Left lung (tissue), 10 donors: ENCODE measurements around the gene RAD1. TPM values are rescaled to one million over a fixed set of nuclear protein-coding genes. Genes with fewer than 3 reads are reported as not detected.
"Not testable (repeated sequence)": the region's sequence is repeated elsewhere in the genome, so short reads cannot be mapped to it uniquely, and the experiment has no call there.

Experiments used
- ATAC-seq: fragments of 200-7000 bp; cut with Tn5 transposase; one replicate; pipeline ENCODE4 v1.9.1; 2020; ENCODE audit warnings: moderate library complexity
- DNase-seq, 4 donors: peaks; one replicate each; pipeline ENCODE4 v3.0.0-alpha.2; 2013 to 2020
- H3K27ac ChIP-seq, 2 donors: fragments of 200-600 bp; sonication (generic) in 1 of 2; one replicate each; pipeline versions ENCODE4 v1.5.0 to v1.8.0; 2020 to 2021
- H3K27me3 ChIP-seq, 2 donors: fragments of 200-600 bp; sonication (generic) in 1 of 2; one replicate each; pipeline versions ENCODE4 v1.5.0 to v1.8.0; 2020 to 2021
- H3K36me3 ChIP-seq, 2 donors: fragments of 200-600 bp; sonication (generic) in 1 of 2; one replicate each; pipeline versions ENCODE4 v1.5.0 to v1.8.0; 2020 to 2021
- H3K4me1 ChIP-seq, 2 donors: fragments of 200-600 bp; one replicate each; pipeline ENCODE4 v1.8.0; 2021
- H3K4me3 ChIP-seq, 2 donors: fragments of 200-600 bp; sonication (generic) in 1 of 2; one replicate each; pipeline versions ENCODE4 v1.5.0 to v1.8.0; 2020 to 2021; ENCODE audit warnings: mild to moderate bottlenecking in 1 of 2
- H3K9me3 ChIP-seq, 2 donors: fragments of 200-600 bp; sonication (generic) in 1 of 2; one replicate each; pipeline versions ENCODE4 v1.5.0 to v1.8.0; 2020 to 2021
- CTCF ChIP-seq, 2 donors: fragments of 200-600 bp; sonication (generic) in 1 of 2; IDR thresholded peaks; one replicate each; pipeline versions ENCODE4 v1.5.0 to v1.8.0; 2021; ENCODE audit warnings: antibody characterized with exemption in 2 of 2
- intact Hi-C, 2 donors: fragments of 100-400 bp; cut with DNase I; formaldehyde crosslinking; loops; one replicate each; pipeline versions ENCODE4 v1.11.2 to v1.14.2; 2022
- polyA plus RNA-seq, 6 donors: library from polyadenylated mRNA; unstranded; fragments of 120-200 nt; gene quantifications; one replicate each; pipeline ENCODE4 v1.2.1, GENCODE V29; 2013; ENCODE audit not compliant: insufficient read length in 6 of 6
- total RNA-seq, 2 donors: library from RNA; stranded (reverse); fragmentation: NEBNext Ultra II Directional; extraction: Animal tissue kit (Norgen Biotek cat#: 25700); gene quantifications; one replicate each; pipeline ENCODE4 v1.2.1, GENCODE V29; 2021
- donor health status: DM: no; HTN: yes; CAD: no.
- donor health status: DM: no; HTN: no; CAD: no.

The RAD1 gene
- total and polyA plus RNA-seq, 8 donors = 22.6 to 39.9 (median 37.9) TPM

GRCh38 chr5:34927785-34928184 is 12.5 kb upstream of the RAD1 start:
- H3K27me3 ChIP-seq = no peaks in the 10 kb centered on the region
- ATAC-seq (no peak), DNase-seq (no peak)
- no peak overlapping the region for H3K4me3 ChIP-seq
- intact Hi-C loops = no loop called here
- peaks cover 0 to 44% of the 10 kb centered on the region in 2 donors for H3K36me3 ChIP-seq
- H3K27ac ChIP-seq = peak overlapping the region in 1 of 2 donors; percentile 37
- H3K4me1 ChIP-seq = peaks cover 17 to 52% of the 10 kb centered on the region in 2 donors
- H3K9me3 ChIP-seq = no peaks in the 10 kb centered on the region
- TF ChIP-seq CTCF (IDR thresholded peaks at IDR 0.05) = no peak

GRCh38 chr5:34926318-34926888 is 11.1 kb upstream of the RAD1 start:
- DNase-seq = no peak
- H3K36me3 ChIP-seq = peaks cover 0 to 57% of the 10 kb centered on the region in 2 donors
- TF ChIP-seq CTCF (IDR thresholded peaks at IDR 0.05) = no peak
- H3K4me1 ChIP-seq = peaks cover 14 to 39% of the 10 kb centered on the region in 2 donors
- H3K9me3 ChIP-seq = no peaks in the 10 kb centered on the region
- intact Hi-C loops = no loop called here
- H3K27ac ChIP-seq = peak overlapping the region in 1 of 2 donors; percentile 15
- H3K4me3 ChIP-seq = no peak overlapping the region
- no peak for ATAC-seq
- no peaks in the 10 kb centered on the region for H3K27me3 ChIP-seq

GRCh38 chr5:34924462-34924765 is 9.1 kb upstream of the RAD1 start:
- Histone ChIP-seq H3K4me3 (no peak overlapping the region), H3K9me3 (no peaks in the 10 kb centered on the region), H3K27me3 (no peaks in the 10 kb centered on the region), H3K4me1 (peaks cover 6 to 28% of the 10 kb centered on the region in 2 donors), H3K27ac (peak overlapping the region in 1 of 2 donors; percentile 62), H3K36me3 (peaks cover 0 to 75% of the 10 kb centered on the region in 2 donors)
- DNase-seq (no peak), ATAC-seq (no peak)
- intact Hi-C loops = no loop called here
- TF ChIP-seq CTCF (IDR thresholded peaks at IDR 0.05) = no peak

- intact Hi-C loops = no loop called here
- H3K27me3 ChIP-seq = no peaks in the 10 kb centered on the region
- peak; percentile 87 for ATAC-seq
- peaks cover 4 to 26% of the 10 kb centered on the region in 2 donors for H3K4me1 ChIP-seq
- no peak overlapping the region for H3K4me3 ChIP-seq
- DNase-seq = no peak
- H3K27ac ChIP-seq = peak overlapping the region; percentile 35 to 62
- H3K36me3 ChIP-seq = peaks cover 0 to 78% of the 10 kb centered on the region in 2 donors
- no peaks in the 10 kb centered on the region for H3K9me3 ChIP-seq
- no peak for TF ChIP-seq CTCF (IDR thresholded peaks at IDR 0.05)
These were observed 8.6 kb upstream of the RAD1 start for GRCh38 chr5:34923694-34924461.

- peaks cover 0 to 25% of the 10 kb centered on the region in 2 donors for H3K4me1 ChIP-seq
- H3K27ac ChIP-seq = peak overlapping the region; percentile 35 to 62
- intact Hi-C loops, H3K4me3 ChIP-seq, H3K9me3 ChIP-seq, DNase-seq, H3K27me3 ChIP-seq, ATAC-seq: not testable (repeated sequence)
- peaks cover 0 to 83% of the 10 kb centered on the region in 2 donors for H3K36me3 ChIP-seq
These were observed 8.0 kb upstream of the RAD1 start for GRCh38 chr5:34923256-34923655.
